ENCODE measurements around the gene KLF11. TPM values are rescaled to one million over a fixed set of nuclear protein-coding genes. Genes with fewer than 3 reads are reported as not detected.

The KLF11 gene
- total and polyA plus RNA-seq, 9 of the 15 experiments (the other 6 are each of a cell fraction or from before 2014, with no cell fraction given) = 2.1 to 13.4 (median 6.5) TPM

GRCh38 chr2:10072656-10073480 is 29.5 kb downstream of the KLF11 start (continued):
- peak; percentile 73 for TF ChIP-seq ZNF740 (CRISPR knock-in tag; IDR thresholded peaks at IDR 0.05)
- TF ChIP-seq ZNF740 (tag; IDR thresholded peaks at IDR 0.05) = no peak
- no peak for TF ChIP-seq HDAC8 (tag; IDR thresholded peaks at IDR 0.05)
- TF ChIP-seq MYNN (IDR thresholded peaks at IDR 0.05) = peak; percentile 19; the same call in 1 of the 2 replicates
- TF ChIP-seq MYNN (CRISPR knock-in tag; IDR thresholded peaks at IDR 0.05) = no peak
- TF ChIP-seq USF2 (CRISPR knock-in tag; IDR thresholded peaks at IDR 0.05) = no peak
- no peak for TF ChIP-seq CLOCK (CRISPR knock-in tag; IDR thresholded peaks at IDR 0.05; ENCODE audit: borderline replicate concordance)
- TF ChIP-seq SP1 (CRISPR knock-in tag; IDR thresholded peaks at IDR 0.05) = no peak
- no peak for TF ChIP-seq CCNT2 (IDR thresholded peaks at IDR 0.05; ENCODE audit: borderline replicate concordance, extremely low read depth, insufficient read length, low read depth, low read length)
- no peak for TF ChIP-seq ZNF23 (CRISPR knock-in tag; IDR thresholded peaks at IDR 0.05)
